HL-60/S4 treated with phorbol 12-myristate 13-acetate at 8.2 ng/mL for 4 days and 3 days (cell line): Measurements from ENCODE around the gene FXYD4.
"Not testable (repeated sequence)": the region's sequence is repeated elsewhere in the genome, so short reads cannot be mapped to it uniquely, and the experiment has no call there.

Source experiments
- in situ Hi-C: fragments of 300-500 bp; cut with MboI; formaldehyde crosslinking; loops from 2 replicates; pipeline ENCODE4 v1.15.0; 2022; ENCODE audit warnings: low sequenced_read_pairs

Gene FXYD4

GRCh38 chr10:43371418-43371817, at the start of gene FXYD4:
Gene FXYD4 (plus strand): TSS chr10:43371636. CDS start chr10:43373747, 2,111 bp downstream.
- in situ Hi-C loops: no loop called here

- in situ Hi-C loops: no loop called here
Observed at GRCh38 chr10:43322331-43322730, 49.1 kb upstream of the FXYD4 start.

- in situ Hi-C loops: no loop called here
Observed at GRCh38 chr10:43322769-43323168, 48.7 kb upstream of the FXYD4 start.

- in situ Hi-C loops: no loop called here
Observed at GRCh38 chr10:43323245-43323644, 48.2 kb upstream of the FXYD4 start.

GRCh38 chr10:43324876-43325275, 46.6 kb upstream of the FXYD4 start:
- in situ Hi-C loops: no loop called here

GRCh38 chr10:43327171-43327570, 44.3 kb upstream of the FXYD4 start:
- in situ Hi-C loops: no loop called here

GRCh38 chr10:43327986-43328385, 43.5 kb upstream of the FXYD4 start:
- in situ Hi-C loops: no loop called here

GRCh38 chr10:43328810-43329209, 42.6 kb upstream of the FXYD4 start:
- in situ Hi-C loops: not testable (repeated sequence)

- in situ Hi-C loops: not testable (repeated sequence)
Observed at GRCh38 chr10:43329246-43329885, 42.1 kb upstream of the FXYD4 start.

GRCh38 chr10:43330049-43330823, 41.2 kb upstream of the FXYD4 start:
- in situ Hi-C loops: not testable (repeated sequence)

GRCh38 chr10:43330824-43331127, 40.7 kb upstream of the FXYD4 start:
- in situ Hi-C loops: not testable (repeated sequence)

GRCh38 chr10:43333653-43334052, 37.8 kb upstream of the FXYD4 start:
- in situ Hi-C loops: no loop called here

GRCh38 chr10:43336061-43336460, 35.4 kb upstream of the FXYD4 start:
- in situ Hi-C loops: no loop called here

GRCh38 chr10:43336641-43337318, 34.7 kb upstream of the FXYD4 start:
- in situ Hi-C loops: no loop called here

- in situ Hi-C loops: not testable (repeated sequence)
Observed at GRCh38 chr10:43337536-43337935, 33.9 kb upstream of the FXYD4 start.

GRCh38 chr10:43338117-43338516, 33.3 kb upstream of the FXYD4 start:
- in situ Hi-C loops: no loop called here

GRCh38 chr10:43339136-43339535, 32.3 kb upstream of the FXYD4 start:
- in situ Hi-C loops: no loop called here

- in situ Hi-C loops: no loop called here
Observed at GRCh38 chr10:43340101-43340500, 31.3 kb upstream of the FXYD4 start.

- in situ Hi-C loops: no loop called here
Observed at GRCh38 chr10:43340619-43341018, 30.8 kb upstream of the FXYD4 start.

- in situ Hi-C loops: no loop called here
Observed at GRCh38 chr10:43341450-43341849, 30.0 kb upstream of the FXYD4 start.

- in situ Hi-C loops: no loop called here
Observed at GRCh38 chr10:43342279-43343125, 28.9 kb upstream of the FXYD4 start.
